Frontal cortex (tissue), 4 donors: Measurements from ENCODE around the gene SPTSSB. TPM values are rescaled to one million over a fixed set of nuclear protein-coding genes. Genes with fewer than 3 reads are reported as not detected.

Experiments used
- DNase-seq, 2 donors: peaks; one replicate each; pipeline ENCODE4 v3.0.0; 2012; ENCODE audit warnings: low spot score in 2 of 2
- FAIRE-seq: peaks from 2 replicates; lab custom pipeline; 2012; peaks lifted over from hg19 to GRCh38; lab: Jason Lieb, UNC
- total RNA-seq: library from RNA; depleted of rRNA; stranded (reverse); fragments of >200 nt; gene quantifications from one replicate; pipeline ENCODE4 v1.2.3, GENCODE V29; 2014
- donor health status: control.
- donor health status: control.
- donor health status: control.

SPTSSB gene
- total RNA-seq, 1 donor from 2014 or later, result 3.3 TPM

DNA sequence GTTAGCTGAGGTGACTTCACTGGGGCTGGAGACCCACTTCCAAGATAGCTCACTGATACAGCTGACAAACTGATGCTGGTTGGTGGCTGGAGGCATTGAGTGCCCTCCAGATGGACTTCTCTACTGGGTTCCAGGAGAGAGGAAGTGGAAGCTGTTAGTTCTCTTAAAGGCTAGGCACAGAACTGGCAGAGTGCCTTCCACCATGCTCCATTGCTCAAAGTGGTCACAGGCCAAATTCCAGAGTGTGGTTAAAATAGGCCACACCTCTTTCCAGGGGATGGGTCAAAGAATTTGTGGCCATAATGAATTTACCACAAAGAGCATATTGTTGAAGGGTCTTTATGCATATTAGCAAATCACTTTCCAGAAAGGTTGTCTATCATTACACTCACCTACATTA is 76.0 kb downstream of the SPTSSB start:
- FAIRE-seq, result no peak

More for the DNA sequence above, 76.0 kb downstream of the SPTSSB start:
- DNase-seq, result no peak

Other genes starting within 250 kb of the SPTSSB start
- 72.6 TPM for gene NMD3, start 150.2 kb downstream of the SPTSSB start, total RNA-seq
- 0.41 TPM for gene OTOL1, start 125.3 kb upstream of the SPTSSB start, total RNA-seq